ENCODE results near the gene PORCN. TPM values are rescaled to one million over a fixed set of nuclear protein-coding genes. Genes with fewer than 3 reads are reported as not detected.

PORCN gene
- total RNA-seq, 1 donor from 2014 or later, result 9.4 TPM

DNA sequence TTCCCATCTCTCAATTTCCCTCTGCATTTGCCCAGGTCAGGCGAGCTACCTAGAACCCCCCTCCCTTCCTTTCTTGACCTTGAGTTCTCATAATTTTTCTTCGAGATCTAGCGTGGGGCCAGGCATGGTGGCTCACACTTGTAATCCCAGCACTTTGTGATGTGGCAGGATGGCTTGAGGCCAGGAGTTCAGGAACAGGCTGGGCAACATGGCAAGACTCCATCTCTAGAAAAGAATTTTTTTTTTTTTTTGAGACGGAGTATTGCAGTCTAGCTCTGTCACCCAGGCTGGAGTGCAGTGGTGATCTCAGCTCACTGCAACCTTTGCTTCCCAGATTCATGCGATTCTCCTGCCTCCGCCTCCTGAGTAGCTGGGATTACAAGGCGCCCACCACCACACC, 4.5 kb upstream of the PORCN start:
- Mint-ChIP-seq H3K4me1 (ENCODE audit: unreplicated experiment) (no peaks in the 10 kb centered on the region), H3K4me3 (ENCODE audit: unreplicated experiment) (no peak overlapping the region), H3K27me3 (ENCODE audit: unreplicated experiment) (peaks cover 2% of the 10 kb centered on the region), H3K27ac (ENCODE audit: unreplicated experiment) (no peak overlapping the region), H3K36me3 (ENCODE audit: low read depth, unreplicated experiment) (no peaks in the 10 kb centered on the region), H3K9me3 (ENCODE audit: unreplicated experiment) (no peaks in the 10 kb centered on the region)
- DNase-seq (ENCODE audit: low spot score), result no peak
- TF ChIP-seq, protein P1, sequence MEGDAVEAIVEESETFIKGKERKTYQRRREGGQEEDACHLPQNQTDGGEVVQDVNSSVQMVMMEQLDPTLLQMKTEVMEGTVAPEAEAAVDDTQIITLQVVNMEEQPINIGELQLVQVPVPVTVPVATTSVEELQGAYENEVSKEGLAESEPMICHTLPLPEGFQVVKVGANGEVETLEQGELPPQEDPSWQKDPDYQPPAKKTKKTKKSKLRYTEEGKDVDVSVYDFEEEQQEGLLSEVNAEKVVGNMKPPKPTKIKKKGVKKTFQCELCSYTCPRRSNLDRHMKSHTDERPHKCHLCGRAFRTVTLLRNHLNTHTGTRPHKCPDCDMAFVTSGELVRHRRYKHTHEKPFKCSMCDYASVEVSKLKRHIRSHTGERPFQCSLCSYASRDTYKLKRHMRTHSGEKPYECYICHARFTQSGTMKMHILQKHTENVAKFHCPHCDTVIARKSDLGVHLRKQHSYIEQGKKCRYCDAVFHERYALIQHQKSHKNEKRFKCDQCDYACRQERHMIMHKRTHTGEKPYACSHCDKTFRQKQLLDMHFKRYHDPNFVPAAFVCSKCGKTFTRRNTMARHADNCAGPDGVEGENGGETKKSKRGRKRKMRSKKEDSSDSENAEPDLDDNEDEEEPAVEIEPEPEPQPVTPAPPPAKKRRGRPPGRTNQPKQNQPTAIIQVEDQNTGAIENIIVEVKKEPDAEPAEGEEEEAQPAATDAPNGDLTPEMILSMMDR (IDR thresholded peaks at IDR 0.05; ENCODE audit: unreplicated experiment), result no peak

DNA sequence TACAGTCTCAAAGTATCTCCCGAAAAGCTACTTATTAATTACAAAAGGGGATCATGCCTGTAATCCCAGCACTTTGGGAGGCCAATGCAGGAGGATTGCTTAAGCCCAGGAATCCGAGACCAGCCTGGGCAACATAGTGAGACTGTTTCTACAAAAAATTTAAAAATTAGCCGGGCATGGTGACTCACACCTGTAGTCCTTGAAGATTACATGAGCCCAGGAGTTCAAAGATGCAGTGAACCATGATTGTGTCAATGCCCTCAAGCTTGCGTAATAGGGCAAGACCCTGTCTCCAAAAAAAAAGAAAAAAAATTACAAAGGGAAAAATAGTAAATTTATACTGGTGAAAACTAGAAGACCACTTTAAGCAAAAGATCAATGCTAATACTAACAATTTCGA, 3.3 kb upstream of the PORCN start:
- Mint-ChIP-seq H3K27me3 (ENCODE audit: unreplicated experiment) (peaks cover 3% of the 10 kb centered on the region), H3K27ac (ENCODE audit: unreplicated experiment) (no peak overlapping the region), H3K9me3 (ENCODE audit: unreplicated experiment) (no peaks in the 10 kb centered on the region), H3K36me3 (ENCODE audit: low read depth, unreplicated experiment) (no peaks in the 10 kb centered on the region), H3K4me1 (ENCODE audit: unreplicated experiment) (no peaks in the 10 kb centered on the region), H3K4me3 (ENCODE audit: unreplicated experiment) (no peak overlapping the region)
- DNase-seq (ENCODE audit: low spot score), result no peak
- TF ChIP-seq, protein P1 (IDR thresholded peaks at IDR 0.05; ENCODE audit: unreplicated experiment), result no peak

DNA sequence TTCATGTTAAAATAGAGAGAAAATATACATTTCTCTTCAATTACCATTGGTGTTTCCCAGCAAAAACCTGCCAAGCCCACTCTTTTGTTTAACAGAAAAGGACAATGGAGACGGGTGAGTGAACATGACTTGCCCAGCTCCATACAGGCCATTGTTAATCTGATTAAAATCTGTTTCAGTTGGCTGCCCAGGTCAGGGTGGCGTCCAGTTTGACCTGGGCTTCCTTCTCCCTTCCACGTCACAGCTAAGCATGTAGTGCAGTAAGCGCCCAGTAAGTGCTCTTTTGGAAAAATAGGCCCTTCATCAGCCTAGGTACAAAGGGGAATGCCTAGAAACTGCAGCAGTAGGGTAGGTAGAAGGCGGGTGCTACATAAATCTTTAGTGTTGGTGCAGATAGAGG, 1.5 kb upstream of the PORCN start:
- H3K9me3 Mint-ChIP-seq (ENCODE audit: unreplicated experiment), result no peaks in the 10 kb centered on the region

GRCh38 chrX:48509245-48509590, 426 bp downstream of the PORCN start:
- TF ChIP-seq, protein P1 (IDR thresholded peaks at IDR 0.05; ENCODE audit: unreplicated experiment), result no peak
- Mint-ChIP-seq H3K36me3 (ENCODE audit: low read depth, unreplicated experiment) (peaks cover 4% of the 10 kb centered on the region), H3K27me3 (ENCODE audit: unreplicated experiment) (peaks cover 3% of the 10 kb centered on the region), H3K4me3 (ENCODE audit: unreplicated experiment) (peak overlapping the region; percentile 90), H3K9me3 (ENCODE audit: unreplicated experiment) (no peaks in the 10 kb centered on the region), H3K27ac (ENCODE audit: unreplicated experiment) (no peak overlapping the region), H3K4me1 (ENCODE audit: unreplicated experiment) (no peaks in the 10 kb centered on the region)
- no peak for DNase-seq (ENCODE audit: low spot score)

More for the DNA sequence above, 1.5 kb upstream of the PORCN start:
- no peak for DNase-seq (ENCODE audit: low spot score)
- TF ChIP-seq, protein P1 (IDR thresholded peaks at IDR 0.05; ENCODE audit: unreplicated experiment), result no peak
- H3K27me3 Mint-ChIP-seq (ENCODE audit: unreplicated experiment), result peaks cover 3% of the 10 kb centered on the region
- H3K27ac Mint-ChIP-seq (ENCODE audit: unreplicated experiment), result no peak overlapping the region
- no peaks in the 10 kb centered on the region for H3K4me1 Mint-ChIP-seq (ENCODE audit: unreplicated experiment)
- H3K4me3 Mint-ChIP-seq (ENCODE audit: unreplicated experiment), result no peak overlapping the region
- peaks cover 4% of the 10 kb centered on the region for H3K36me3 Mint-ChIP-seq (ENCODE audit: low read depth, unreplicated experiment)

DNA sequence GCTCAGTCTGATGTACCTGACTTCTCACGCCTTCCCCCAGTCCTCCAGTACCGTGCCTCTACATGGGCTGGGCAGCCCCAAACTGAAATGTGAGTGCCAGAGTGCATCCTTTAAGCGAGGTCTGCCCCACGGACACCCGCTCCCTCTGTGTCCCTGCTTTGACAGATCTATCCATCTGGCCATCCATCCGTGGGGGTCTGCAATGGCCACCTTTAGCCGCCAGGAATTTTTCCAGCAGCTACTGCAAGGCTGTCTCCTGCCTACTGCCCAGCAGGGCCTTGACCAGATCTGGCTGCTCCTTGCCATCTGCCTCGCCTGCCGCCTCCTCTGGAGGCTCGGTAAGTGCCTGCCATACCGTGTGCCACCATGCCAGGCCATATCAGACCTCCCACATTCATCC, 827 bp downstream of the PORCN start:
- Mint-ChIP-seq H3K4me3 (ENCODE audit: unreplicated experiment) (peak overlapping the region; percentile 90), H3K9me3 (ENCODE audit: unreplicated experiment) (no peaks in the 10 kb centered on the region), H3K27me3 (ENCODE audit: unreplicated experiment) (peaks cover 3% of the 10 kb centered on the region), H3K36me3 (ENCODE audit: low read depth, unreplicated experiment) (peaks cover 4% of the 10 kb centered on the region), H3K4me1 (ENCODE audit: unreplicated experiment) (no peaks in the 10 kb centered on the region), H3K27ac (ENCODE audit: unreplicated experiment) (no peak overlapping the region)
- TF ChIP-seq, protein P1 (IDR thresholded peaks at IDR 0.05; ENCODE audit: unreplicated experiment), result no peak
- no peak for DNase-seq (ENCODE audit: low spot score)
